GM12801 (cell line): ENCODE results near the gene ADGRD1.

Source experiments
- TF ChIP-seq, protein P1 (sequence below): IDR thresholded peaks from one replicate; pipeline ENCODE4 v1.5.1; 2011; ENCODE audit warnings: control low read depth; ENCODE audit not compliant: insufficient read length; ENCODE audit errors: extremely low read depth

Gene ADGRD1

DNA sequence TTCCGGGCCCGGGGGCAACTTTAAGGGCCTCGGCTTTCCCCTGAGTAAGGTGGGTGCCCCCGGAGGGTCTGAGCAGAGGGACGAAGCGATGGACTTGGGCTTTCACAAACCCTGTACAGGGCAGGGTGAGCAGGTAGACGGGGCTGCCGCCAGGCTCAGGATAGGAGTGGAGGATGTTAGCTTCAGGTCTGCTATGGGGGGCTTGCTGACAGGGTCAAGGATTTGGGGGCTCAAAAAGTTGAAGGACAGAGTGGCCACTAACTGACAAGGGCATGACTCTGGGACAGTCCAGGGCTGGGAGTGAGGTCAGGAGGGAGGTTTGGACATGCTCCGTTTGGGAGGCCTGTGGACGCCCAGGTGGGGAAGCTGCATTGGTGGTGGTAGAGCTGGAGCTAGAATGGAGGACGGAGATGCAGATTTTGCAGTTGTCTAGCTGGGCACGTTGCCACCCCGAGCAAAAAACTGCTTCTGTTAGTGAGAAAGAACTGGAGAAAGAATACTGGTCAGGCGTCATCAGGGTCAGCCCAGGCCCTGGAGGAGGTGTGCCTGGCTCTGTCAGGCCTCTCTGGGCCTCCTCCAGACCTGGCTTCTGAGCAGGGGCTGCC lies 113.3 kb downstream of the ADGRD1 start:
- TF ChIP-seq, protein P1, sequence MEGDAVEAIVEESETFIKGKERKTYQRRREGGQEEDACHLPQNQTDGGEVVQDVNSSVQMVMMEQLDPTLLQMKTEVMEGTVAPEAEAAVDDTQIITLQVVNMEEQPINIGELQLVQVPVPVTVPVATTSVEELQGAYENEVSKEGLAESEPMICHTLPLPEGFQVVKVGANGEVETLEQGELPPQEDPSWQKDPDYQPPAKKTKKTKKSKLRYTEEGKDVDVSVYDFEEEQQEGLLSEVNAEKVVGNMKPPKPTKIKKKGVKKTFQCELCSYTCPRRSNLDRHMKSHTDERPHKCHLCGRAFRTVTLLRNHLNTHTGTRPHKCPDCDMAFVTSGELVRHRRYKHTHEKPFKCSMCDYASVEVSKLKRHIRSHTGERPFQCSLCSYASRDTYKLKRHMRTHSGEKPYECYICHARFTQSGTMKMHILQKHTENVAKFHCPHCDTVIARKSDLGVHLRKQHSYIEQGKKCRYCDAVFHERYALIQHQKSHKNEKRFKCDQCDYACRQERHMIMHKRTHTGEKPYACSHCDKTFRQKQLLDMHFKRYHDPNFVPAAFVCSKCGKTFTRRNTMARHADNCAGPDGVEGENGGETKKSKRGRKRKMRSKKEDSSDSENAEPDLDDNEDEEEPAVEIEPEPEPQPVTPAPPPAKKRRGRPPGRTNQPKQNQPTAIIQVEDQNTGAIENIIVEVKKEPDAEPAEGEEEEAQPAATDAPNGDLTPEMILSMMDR = no peak

DNA sequence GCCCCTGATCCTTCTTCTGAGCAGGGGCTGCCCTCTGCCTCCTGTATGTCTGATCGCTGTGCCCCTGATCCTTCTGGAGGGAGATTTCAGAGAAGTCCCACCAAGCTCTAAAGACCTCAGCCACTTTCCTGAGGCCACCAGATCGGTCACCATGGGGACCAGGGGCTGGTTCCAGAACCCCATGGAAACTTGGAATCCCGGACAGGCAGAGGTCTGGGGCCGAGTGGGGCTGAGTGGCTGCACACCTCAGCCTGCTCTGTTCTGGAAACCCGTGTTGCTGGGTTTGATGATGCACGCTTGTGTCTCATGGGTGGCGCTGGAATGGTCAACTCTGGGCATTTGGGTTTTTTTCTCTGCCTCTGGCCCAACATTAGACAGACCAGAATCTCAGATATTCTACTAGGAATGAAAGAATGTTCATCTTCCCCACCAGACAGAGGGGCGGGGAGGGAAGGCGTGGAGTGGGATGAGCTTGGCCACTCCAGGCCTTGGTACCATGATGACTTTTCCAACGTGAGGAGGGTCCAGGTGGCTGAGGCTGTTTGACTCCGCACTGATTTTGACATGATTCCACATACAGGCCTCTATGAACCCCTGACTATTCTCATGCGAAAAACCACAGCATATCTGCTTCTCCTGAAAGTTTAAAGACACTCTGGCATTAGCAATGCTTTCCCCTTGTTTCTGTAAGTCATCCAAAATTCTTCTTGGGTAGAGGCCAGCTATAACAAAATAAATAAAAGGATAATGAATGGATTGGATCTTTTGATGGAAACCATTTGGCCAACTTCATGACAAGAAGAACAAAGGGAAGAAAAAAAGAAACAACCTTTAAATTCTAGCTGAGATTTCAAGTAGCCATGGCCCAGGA lies 114.5 kb downstream of the ADGRD1 start:
- TF ChIP-seq, protein P1 = no peak

DNA sequence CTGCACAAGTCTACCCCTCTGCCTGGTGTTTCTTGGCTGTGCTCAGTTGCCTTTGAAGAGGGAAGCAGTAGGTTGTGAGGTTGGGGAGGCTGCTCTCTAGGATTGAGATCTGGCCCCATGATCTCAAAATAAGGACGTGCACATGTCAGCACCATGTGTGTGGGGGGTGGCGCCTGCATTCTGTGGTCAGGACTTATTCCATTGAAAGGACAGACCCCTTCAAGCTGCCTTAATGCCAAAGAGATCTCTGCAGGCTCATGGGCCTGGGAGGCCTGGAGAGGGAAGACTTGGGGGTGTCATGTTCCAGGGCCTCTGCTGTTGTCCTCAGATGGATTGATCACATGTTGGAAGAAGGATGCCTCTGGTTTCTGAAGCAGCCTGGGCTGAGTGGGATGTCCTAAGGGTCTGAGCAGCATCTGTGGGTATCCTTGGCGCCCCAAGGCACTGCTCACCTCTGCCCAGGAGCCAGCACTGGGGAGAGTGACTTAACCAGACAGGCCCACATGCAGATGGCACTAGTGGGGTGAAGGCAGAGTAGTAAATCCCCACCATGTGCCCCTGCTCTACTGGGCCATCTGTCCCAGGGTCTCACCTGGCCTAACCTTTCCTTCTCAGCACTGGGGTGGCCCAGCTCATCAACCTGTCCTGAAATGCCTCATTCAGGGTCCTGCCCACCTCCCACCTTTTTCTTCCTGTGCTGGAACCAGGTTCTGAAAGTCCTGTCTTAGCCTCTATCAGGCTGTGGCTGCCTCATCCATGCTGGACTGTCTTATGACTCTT lies 118.9 kb downstream of the ADGRD1 start:
- TF ChIP-seq, protein P1 = no peak

DNA sequence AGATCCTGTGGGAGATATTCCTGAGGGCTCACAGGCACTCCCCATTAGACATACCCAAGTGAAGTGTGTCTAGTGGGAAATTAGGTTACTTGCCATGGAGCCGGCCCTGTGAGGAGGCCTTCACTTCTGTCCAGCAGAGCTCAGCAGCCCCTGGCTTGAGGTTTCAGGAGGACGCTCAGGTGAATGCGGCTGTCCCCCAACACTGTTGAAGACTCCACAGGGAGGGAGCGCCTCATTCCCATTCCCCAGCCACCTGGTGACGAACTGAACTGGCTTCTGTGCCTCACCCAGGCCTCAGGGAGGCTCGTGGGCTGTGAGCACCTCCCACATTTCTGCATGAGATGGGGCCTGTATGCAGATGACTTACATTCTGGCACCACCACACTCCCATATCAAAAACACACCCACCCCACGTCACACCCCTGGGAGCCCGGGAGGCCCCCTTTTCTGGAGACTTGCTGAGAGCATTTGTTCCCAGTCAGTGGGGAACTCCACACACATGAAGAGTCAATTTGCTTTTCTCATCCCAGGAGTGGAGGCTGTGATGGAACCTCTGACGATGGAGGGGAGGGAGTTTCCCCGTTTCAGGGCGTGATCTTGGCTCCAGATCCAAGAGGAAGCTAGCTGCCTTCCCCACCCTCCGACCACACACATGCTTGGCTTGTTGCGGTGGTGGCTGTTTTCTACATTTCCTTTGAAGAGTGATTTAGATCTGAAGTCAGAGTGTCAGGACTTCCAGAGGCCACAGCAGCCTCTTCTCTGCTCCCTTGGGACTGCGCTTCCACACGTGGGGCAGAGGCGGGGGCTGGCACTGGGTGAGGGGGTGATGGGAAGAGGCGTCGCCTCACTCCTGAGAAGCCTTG lies 120.7 kb downstream of the ADGRD1 start:
- TF ChIP-seq, protein P1 = no peak

DNA sequence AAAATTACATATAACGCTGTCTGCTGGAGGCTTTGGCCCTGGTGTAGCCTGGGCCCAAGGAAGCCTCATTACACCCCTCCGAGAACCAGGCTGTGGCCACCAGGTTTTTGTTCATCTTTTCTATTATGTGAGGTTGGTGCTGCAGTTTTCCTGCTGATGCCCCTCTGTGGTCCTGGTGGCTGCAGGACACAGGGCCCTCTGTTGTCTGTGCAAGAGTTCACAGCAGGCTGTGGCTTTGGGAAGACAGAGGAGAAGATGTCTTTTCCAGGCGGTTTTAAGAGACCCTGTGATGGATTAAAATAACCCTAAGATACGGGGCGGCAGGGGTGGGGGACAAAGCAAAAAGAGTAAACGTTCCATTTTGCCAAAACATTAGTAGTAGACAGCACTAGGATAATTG lies 121.5 kb downstream of the ADGRD1 start:
- TF ChIP-seq, protein P1 = no peak

DNA sequence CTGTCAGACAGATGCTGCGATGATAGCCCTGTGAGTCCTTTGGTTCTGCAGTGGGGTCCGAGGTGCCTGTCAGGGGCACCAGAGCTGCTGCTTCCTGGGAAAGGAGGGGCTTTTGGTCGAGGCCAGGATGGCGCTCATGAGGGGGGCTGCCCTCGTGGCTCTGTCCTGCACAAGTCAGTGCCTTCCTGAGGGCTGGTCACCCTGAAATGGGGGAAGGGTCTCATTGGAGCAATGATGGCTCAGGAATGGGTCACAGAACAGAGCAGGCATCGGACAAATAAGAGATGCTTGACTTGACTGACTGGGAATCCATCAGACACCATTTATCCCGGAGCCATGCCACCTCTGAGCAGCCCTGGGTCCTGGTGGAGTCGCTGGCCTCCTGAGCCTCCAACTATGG lies 121.9 kb downstream of the ADGRD1 start:
- TF ChIP-seq, protein P1 = no peak
